Stimulated activated CD4-positive, alpha-beta T cell treated with anti-CD3 and anti-CD28 coated beads, TNF-alpha, amount 100 ng/mL, for 24 hours (primary cell): Measurements from ENCODE around the gene DDAH2.
A peak's percentile ranks its signal among the peaks of the same experiment; 100 is the strongest.

Experiments
- DNase-seq, 3 experiments: peaks; one replicate each; pipeline ENCODE4 v3.0.0-alpha.2; 2020; ENCODE audit warnings: low read depth in 3 of 3

DDAH2 gene

GRCh38 chr6:31689249-31690110 lies 39.6 kb downstream of the DDAH2 start:
- DNase-seq = no peak

GRCh38 chr6:31687860-31688693 lies 41.0 kb downstream of the DDAH2 start:
- DNase-seq = no peak

GRCh38 chr6:31687321-31687720 lies 41.8 kb downstream of the DDAH2 start:
- DNase-seq = no peak

GRCh38 chr6:31686483-31686882 lies 42.6 kb downstream of the DDAH2 start:
- no peak for DNase-seq

- no peak for DNase-seq
Measured at GRCh38 chr6:31683591-31683990, 45.5 kb downstream of the DDAH2 start.

- DNase-seq = peak in 1 of 3 experiments; percentile 48
Measured at GRCh38 chr6:31681135-31681671, 47.9 kb downstream of the DDAH2 start.

- peak in 2 of 3 experiments; percentile 30 to 57 for DNase-seq
Measured at GRCh38 chr6:31680226-31681134, 48.6 kb downstream of the DDAH2 start, which contains the start of gene LY6G5C. Gene LY6G5C (minus strand): TSS chr6:31681067. CDS start chr6:31680373, 694 bp downstream.

GRCh38 chr6:31677955-31678354 lies 51.1 kb downstream of the DDAH2 start:
- DNase-seq = no peak
